Epithelial cell of esophagus (primary cell): ENCODE data around the gene ZIC2.

Experiments
- DNase-seq: peaks from one replicate; pipeline ENCODE4 v3.0.0; 2010; ENCODE audit warnings: low read depth
- H3K4me3 ChIP-seq: 2 replicates; pipeline ENCODE4 v1.5.1; 2011; ENCODE audit warnings: mild to moderate bottlenecking, low read length, control low read depth
- CTCF ChIP-seq: IDR thresholded peaks from 2 replicates; pipeline ENCODE4 v1.5.1; 2011; ENCODE audit warnings: low read depth, mild to moderate bottlenecking, low read length, control low read depth, inconsistent platforms; ENCODE audit not compliant: insufficient read depth; ENCODE audit errors: missing control alignments

The ZIC2 gene

DNA sequence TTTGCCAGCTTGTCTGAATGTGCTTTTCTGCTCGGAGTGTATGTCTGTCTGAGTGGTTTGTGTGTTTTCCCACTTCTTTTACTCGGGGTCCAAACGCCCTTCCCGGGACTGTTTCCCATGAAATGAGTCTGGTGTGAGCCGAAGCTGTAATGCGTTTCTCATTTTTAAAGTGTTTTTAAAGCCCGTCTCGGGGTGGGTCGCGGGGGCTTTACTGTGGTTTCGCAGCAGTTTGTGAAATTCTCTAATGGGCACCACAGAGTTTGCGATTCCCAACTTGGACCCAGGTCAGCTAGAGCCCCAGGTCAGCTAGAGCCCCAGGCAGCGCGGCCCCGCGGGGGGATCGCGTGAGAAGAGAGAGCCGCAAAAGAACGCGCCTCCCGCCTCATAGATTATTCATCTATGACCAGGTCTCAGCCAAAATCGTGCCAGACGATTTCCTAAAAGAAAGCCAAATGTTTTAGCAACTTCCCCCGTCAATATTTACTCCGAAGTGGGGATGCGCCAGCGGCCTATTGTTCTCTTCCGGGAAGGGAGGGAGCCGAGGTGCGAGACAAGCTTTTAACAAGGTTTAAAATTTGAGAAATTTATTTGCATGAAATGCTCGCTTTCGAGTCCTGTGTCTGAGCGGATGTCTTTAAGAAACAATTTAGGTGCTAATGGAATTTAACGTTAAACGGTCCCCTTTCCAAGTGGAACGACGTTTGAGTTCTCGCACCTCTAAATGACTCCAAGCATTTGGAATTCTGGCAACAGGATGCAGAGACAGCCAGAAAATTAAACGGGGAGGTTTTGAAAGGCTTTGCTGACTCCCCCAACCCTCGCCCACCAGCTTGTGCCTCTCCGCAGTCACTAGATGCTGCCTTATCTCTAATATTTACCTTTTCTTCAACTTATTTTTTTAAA is 2.2 kb downstream of the ZIC2 start:
- no peak for DNase-seq
- H3K4me3 ChIP-seq: no peak overlapping the region
- TF ChIP-seq CTCF: no peak

DNA sequence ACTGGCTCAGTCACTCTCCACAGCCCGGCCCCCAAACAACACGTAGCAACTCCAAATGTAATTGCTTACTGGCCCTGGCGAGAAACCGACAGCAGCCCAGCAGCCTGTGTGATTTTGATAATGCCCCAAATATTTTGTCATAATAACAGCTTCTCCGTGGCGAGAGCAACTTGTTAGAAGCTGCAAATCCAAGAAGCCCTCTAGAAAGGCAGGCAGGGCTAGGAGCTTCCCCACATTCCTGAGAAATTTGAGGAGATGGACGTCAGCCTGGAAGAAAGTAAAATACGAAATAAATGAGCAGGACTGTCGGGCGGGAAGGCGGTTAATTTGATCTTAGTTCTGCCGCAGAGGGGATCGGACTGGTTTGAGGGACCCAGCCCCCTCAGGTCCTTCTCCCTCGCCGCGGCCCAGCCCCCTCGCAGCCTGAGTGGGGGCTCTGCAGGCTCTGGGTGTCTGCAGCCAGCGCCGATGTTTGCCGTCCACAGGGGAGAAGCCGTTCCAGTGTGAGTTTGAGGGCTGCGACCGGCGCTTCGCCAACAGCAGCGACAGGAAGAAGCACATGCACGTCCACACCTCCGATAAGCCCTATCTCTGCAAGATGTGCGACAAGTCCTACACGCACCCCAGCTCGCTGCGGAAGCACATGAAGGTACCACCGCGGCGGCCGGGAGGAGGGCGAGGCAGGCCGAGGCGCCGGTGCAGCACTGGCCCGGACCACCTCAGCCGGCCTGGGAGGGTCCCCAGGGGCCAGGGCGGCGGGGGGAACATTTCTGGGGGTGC is 3.1 kb downstream of the ZIC2 start:
- DNase-seq: no peak
- no peak overlapping the region for H3K4me3 ChIP-seq

GRCh38 chr13:99985241-99985874 is 3.8 kb downstream of the ZIC2 start:
- H3K4me3 ChIP-seq: no peak overlapping the region
- DNase-seq: no peak
- no peak for TF ChIP-seq CTCF

More for the DNA sequence above, 3.1 kb downstream of the ZIC2 start:
- TF ChIP-seq CTCF: no peak

- DNase-seq: no peak
- H3K4me3 ChIP-seq: no peak overlapping the region
- TF ChIP-seq CTCF: no peak
These were observed 4.4 kb downstream of the ZIC2 start for GRCh38 chr13:99985886-99986527.

- H3K4me3 ChIP-seq: no peak overlapping the region
- no peak for DNase-seq
These were observed 5.2 kb downstream of the ZIC2 start for GRCh38 chr13:99986741-99987140.

More at GRCh38 chr13:99986741-99987140, 5.2 kb downstream of the ZIC2 start:
- TF ChIP-seq CTCF: no peak
